HFF-Myc (cell line): Measurements from ENCODE around the gene ICAM3.
A peak's percentile ranks its signal among the peaks of the same experiment; 100 is the strongest.

Experiments used
- DNase-seq: peaks from one replicate; pipeline ENCODE4 v3.0.0-alpha.2; 2011; ENCODE audit warnings: low read depth; ENCODE audit errors: extremely low read depth
- H3K4me3 ChIP-seq: replicated peaks from 2 replicates; pipeline ENCODE4 v1.5.1; 2011; ENCODE audit warnings: low read depth, mild to moderate bottlenecking, control low read depth, low read length
- TF ChIP-seq, protein P1 (sequence below): IDR thresholded peaks from 2 replicates; pipeline ENCODE4 v1.5.1; 2012; ENCODE audit warnings: mild to moderate bottlenecking, low read depth, low read length, control low read depth; ENCODE audit errors: missing control alignments

Gene ICAM3

DNA sequence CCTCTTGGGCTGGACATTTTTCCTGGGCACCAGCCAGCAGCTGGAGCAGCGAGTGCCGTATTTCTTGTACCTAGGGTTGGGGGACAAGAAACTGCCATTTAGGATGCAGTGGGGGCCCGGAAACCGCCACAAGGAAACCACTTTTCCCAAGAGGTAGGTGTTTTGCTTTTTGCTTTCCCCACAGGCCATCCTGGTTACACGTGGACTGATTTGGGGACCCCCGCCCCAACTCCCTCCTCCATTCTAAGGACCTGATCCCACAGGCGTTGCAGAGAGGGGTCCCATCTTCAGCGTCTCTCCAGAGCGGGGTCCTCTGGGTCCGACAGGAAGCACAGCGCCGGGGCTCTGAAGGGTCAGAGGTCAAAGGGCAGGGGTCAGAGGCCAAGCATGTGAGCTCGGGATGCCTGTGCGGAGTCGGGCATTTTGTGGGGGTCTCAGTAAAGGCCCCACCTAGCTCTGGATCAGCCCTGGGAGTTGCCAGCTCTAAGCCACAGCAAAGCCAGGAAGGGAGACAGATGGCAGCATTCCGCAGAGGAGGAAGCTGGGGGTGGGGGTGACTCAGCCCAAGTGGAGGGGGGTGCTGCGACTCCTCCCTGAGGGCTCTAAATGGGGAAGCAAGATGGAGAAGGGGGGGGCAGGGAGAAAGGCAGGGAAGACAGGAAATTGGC lies 34.2 kb downstream of the ICAM3 start:
- no peak for DNase-seq
- no peak overlapping the region for H3K4me3 ChIP-seq
- TF ChIP-seq, protein P1, sequence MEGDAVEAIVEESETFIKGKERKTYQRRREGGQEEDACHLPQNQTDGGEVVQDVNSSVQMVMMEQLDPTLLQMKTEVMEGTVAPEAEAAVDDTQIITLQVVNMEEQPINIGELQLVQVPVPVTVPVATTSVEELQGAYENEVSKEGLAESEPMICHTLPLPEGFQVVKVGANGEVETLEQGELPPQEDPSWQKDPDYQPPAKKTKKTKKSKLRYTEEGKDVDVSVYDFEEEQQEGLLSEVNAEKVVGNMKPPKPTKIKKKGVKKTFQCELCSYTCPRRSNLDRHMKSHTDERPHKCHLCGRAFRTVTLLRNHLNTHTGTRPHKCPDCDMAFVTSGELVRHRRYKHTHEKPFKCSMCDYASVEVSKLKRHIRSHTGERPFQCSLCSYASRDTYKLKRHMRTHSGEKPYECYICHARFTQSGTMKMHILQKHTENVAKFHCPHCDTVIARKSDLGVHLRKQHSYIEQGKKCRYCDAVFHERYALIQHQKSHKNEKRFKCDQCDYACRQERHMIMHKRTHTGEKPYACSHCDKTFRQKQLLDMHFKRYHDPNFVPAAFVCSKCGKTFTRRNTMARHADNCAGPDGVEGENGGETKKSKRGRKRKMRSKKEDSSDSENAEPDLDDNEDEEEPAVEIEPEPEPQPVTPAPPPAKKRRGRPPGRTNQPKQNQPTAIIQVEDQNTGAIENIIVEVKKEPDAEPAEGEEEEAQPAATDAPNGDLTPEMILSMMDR = no peak

DNA sequence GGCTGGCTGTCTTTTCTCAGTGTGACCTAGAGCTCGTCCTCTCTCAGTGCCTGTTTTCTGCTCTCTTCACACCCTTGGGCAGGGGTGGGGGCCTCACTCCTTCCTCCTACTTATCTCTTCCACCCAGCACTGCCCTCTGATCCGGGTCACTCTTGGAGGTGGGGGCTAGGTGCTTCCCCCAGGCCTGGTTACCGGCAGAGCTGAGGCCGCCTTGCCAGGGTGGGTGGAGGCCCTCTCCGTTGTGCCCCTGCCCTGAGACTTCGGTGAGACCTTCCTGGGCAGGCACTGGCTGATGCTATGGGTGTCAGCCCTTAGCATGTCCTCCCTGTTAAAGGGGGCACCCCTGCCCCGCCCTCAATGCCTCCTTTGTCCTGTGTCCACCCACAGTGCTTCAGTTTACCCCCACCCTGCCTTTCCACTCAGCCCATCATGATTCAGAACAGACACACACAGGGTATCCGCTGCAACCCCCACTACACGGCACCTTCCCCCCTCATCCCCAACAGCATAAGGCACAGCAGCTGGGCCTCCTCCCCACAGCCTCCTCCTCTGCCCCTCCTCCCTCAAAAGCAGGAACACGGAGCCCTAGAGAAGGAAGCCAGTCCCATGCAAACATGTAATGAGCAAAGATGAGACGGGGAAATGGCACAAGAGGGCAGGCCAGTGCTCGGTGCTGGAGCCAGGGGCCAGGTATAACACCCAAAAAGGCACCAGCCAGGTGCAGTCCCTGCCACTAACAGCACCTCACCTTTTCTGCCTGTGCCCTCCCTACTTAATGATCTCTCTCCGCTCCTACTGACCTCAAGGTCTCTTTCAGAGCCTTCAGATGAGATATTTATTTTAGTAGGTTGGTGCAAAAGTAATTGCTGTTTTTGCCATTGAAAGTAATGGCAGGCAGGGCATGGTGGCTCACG lies 39.6 kb downstream of the ICAM3 start:
- DNase-seq = no peak
- TF ChIP-seq, protein P1 = no peak
- H3K4me3 ChIP-seq = no peak overlapping the region

DNA sequence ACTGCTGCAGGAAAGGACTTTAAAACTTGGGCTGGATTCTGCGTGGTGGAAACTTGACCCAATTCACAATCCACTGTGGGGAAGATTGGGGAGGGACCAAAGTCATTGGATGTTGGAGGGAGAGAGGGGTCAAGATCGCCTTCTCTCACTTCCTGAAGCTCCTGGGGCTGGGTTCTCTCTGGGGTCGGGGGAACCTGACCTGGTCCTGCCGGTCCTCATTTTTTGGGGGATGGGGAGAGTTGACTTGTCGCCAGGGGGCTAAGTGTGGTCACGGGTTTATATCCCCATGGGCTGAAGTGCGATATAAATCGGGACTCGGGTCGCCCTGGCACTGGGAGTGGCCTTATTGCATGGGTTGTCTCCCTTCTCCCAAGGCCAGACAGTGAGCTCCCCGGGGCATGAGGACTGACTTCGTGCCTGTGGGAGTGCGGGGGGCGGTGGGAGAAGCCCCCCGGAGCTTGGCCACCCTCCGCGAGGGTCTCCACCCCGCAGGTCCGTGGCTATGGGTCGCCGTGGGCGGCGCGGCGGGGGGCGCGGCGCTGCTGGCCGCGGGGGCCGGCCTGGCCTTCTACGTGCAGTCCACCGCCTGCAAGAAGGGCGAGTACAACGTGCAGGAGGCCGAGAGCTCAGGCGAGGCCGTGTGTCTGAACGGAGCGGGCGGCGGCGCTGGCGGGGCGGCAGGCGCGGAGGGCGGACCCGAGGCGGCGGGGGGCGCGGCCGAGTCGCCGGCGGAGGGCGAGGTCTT lies 43.4 kb downstream of the ICAM3 start:
- no peak overlapping the region for H3K4me3 ChIP-seq

DNA sequence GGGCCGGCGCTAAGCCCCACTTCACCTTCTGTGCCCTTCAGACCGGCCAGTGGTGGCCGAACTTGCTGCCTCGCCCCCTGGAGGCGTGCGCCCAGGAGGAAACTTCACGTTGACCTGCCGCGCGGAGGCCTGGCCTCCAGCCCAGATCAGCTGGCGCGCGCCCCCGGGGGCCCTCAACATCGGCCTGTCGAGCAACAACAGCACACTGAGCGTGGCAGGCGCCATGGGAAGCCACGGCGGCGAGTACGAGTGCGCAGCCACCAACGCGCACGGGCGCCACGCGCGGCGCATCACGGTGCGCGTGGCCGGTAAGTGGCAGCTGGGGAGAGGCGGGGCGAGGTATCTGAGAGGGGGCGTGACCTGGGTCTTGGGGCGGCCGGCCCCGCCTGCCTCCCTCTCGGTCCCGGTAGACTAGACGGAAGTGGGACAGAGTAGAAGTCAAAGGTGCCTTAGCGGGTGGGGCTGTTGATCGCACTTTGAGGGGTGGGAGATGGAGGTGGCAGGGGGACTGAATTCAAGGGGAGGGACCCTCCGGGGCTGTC lies 44.0 kb downstream of the ICAM3 start:
- H3K4me3 ChIP-seq = no peak overlapping the region

More for the DNA sequence above, 43.4 kb downstream of the ICAM3 start:
- TF ChIP-seq, protein P1 = no peak
- no peak for DNase-seq

DNA sequence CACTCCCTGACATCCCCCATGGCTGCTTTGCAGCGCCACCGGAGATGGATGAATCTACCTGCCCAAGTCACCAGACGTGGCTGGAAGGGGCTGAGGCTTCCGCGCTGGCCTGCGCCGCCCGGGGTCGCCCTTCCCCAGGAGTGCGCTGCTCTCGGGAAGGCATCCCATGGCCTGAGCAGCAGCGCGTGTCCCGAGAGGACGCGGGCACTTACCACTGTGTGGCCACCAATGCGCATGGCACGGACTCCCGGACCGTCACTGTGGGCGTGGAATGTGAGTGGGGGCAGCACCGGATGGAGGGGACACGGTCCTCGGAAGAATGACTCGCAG lies 45.1 kb downstream of the ICAM3 start:
- DNase-seq = no peak
- no peak overlapping the region for H3K4me3 ChIP-seq
- TF ChIP-seq, protein P1 = no peak

More for the DNA sequence above, 44.0 kb downstream of the ICAM3 start:
- no peak for DNase-seq
- TF ChIP-seq, protein P1 = peak; percentile 7

DNA sequence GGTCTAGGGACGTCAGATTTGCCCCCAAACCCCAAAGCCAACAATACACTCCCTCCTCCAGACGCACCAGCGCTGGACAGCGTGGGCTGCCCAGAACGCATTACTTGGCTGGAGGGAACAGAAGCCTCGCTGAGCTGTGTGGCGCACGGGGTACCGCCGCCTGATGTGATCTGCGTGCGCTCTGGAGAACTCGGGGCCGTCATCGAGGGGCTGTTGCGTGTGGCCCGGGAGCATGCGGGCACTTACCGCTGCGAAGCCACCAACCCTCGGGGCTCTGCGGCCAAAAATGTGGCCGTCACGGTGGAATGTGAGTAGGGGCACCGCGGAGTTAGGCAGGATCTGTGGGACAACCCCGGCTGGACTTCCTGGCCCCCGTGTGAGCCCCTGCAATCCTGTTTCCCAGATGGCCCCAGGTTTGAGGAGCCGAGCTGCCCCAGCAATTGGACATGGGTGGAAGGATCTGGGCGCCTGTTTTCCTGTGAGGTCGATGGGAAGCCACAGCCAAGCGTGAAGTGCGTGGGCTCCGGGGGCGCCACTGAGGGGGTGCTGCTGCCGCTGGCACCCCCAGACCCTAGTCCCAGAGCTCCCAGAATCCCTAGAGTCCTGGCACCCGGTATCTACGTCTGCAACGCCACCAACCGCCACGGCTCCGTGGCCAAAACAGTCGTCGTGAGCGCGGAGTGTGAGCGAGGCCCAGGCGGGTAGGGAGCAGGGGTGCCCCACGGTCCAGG lies 45.6 kb downstream of the ICAM3 start:
- TF ChIP-seq, protein P1 = no peak
- no peak for DNase-seq
- H3K4me3 ChIP-seq = no peak overlapping the region
